ENCODE data around the gene YEATS4.

Gene YEATS4

DNA sequence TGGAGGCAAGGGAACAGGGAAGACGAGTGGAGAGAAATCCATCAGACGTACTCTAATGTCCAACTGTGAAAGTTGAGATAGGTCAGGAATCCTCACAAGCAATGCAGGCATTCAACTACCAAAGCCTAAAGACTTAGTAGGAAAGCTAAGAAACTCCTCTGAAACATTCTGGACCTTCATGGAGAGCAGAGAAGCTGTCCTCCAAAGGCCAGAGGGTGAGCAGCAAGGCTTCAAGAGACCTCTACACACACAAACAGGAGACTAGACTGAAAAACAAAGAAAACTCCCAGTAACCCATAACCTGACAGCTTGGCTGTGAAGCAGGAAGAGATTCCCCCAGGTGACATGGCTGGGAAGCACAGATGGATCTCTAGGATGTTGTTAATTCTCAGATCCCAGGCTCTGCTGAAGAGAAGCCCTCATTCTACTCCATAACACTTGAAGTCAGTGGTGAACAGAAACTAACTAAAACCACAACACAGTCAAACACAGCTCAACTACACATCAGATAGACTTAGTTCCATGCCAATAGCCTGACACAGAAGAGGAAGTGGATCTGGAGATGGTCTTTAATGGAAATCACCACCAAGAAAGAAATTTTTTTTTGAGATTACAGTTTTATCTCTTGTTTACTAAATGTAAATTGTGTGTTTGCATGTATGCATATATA lies 34.6 kb upstream of the YEATS4 start:
- Mint-ChIP-seq H3K27ac (no peak overlapping the region), H3K27me3 (ENCODE audit: low read depth, poor library complexity) (peaks cover 8% of the 10 kb centered on the region), H3K4me1 (peaks cover 12% of the 10 kb centered on the region), H3K9me3 (peaks cover 17% of the 10 kb centered on the region), H3K36me3 (ENCODE audit: low read depth) (no peaks in the 10 kb centered on the region), H3K4me3 (no peak overlapping the region)
- no peak for DNase-seq
- no peak for TF ChIP-seq CTCF (IDR thresholded peaks at IDR 0.05)

DNA sequence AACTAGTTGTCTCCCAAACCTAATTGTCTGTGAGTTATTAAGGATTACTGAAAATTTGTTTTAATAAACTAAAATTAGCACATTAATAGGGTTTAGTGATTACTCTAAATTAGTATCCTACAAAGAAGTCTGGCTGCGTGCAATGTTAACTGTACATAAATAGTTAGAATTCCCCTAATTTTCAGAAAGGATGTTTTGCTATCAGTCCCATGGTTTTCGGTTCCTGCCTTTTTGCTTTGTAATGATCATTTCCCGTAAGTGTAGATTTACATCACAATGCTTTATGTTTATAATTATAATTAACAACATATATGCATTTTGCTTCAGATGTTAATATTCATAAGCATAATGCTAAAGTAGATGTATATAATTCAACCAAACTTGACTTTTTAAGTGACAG lies 31.1 kb upstream of the YEATS4 start:
- no peak for DNase-seq
- peaks cover 45% of the 10 kb centered on the region for H3K4me1 Mint-ChIP-seq
- H3K36me3 Mint-ChIP-seq (ENCODE audit: low read depth) = no peaks in the 10 kb centered on the region
- no peak overlapping the region for H3K4me3 Mint-ChIP-seq
- peaks cover 13% of the 10 kb centered on the region for H3K27me3 Mint-ChIP-seq (ENCODE audit: low read depth, poor library complexity)
- H3K27ac Mint-ChIP-seq = no peak overlapping the region
- no peaks in the 10 kb centered on the region for H3K9me3 Mint-ChIP-seq
- no peak for TF ChIP-seq CTCF (IDR thresholded peaks at IDR 0.05)

DNA sequence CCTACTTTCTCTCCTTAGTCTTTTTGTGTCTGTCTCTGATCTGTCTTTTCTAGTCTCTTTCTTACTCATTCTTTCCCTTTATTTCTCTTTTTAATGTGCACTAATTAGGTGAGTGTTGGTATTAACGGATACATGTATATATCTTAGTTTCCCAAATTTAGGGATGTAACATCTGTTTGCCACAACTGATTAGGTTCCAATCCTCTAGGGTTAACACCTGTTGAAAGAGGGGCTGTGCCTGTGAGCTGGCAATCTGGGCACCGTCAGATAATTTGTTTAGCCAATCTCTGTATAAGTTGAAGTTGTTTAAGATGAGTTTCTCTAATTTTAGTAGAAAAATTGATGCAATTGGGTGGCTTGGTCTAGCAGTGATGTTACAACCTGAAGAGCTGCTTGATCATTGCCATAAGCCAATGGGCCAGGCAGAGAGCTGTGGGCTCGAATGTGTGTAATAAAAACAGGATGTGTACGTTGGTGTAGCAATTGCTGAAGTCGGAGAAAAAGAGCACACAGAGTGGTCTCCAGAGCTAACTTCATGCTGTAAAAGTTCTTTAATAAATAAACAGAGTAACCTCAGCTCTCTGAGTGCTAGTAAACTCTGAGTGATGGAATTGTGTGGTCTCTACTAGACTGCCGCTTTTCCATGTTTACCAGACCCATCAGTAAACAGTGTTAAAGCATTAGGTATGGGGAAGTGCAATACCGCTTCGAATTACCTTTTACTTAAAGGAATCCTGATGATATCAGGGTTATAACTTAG lies 29.7 kb upstream of the YEATS4 start:
- no peak for DNase-seq
- no peaks in the 10 kb centered on the region for H3K9me3 Mint-ChIP-seq
- H3K4me3 Mint-ChIP-seq = no peak overlapping the region
- no peaks in the 10 kb centered on the region for H3K36me3 Mint-ChIP-seq (ENCODE audit: low read depth)
- peaks cover 45% of the 10 kb centered on the region for H3K4me1 Mint-ChIP-seq
- no peak overlapping the region for H3K27ac Mint-ChIP-seq
- peaks cover 10% of the 10 kb centered on the region for H3K27me3 Mint-ChIP-seq (ENCODE audit: low read depth, poor library complexity)
- no peak for TF ChIP-seq CTCF (IDR thresholded peaks at IDR 0.05)

DNA sequence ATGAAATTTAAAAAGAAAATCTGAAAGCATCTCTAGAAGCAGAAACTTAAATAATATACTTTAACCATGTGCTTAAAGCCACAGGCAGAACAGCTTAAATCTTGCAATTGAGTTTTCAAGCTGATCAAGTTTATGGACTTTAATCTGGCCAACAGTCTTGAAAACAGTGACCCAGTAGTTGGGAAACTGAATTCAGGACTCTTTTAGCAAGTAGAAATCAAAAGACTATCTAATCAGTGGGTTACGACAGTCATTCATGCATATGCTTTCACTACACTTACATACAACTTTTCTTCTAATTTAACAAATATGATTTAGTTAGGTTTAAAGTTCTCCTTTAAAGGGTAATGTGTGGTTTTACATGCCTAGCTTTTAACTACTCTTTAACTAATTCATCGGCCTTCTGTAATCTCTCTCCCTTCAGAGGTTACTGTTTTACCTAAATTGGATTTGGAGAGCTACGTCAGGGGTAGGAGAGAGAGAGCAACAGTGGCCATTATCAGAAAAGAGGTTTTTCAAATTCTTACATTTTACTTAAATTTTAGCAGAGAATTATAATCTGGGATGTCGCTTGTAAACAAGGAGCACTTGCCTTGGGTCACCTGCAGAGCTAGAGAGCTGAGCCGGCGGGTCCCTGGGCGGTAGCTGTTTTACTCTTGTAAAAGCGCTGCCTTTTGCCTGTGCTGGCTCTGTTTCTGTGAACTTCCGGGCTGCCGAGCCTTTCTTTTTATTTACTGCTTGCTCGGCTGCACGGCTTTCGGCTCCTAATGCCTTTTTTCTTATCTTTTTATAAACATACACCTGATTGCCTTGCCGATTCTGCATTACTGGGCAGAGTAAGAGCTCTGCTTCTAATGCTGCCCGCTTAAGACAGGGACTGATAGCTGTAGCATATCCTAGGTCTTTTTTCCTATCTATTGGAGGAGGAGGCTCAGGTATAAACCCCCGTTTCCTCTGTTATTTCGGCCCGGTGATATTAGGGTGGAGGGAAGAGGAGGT lies 28.8 kb upstream of the YEATS4 start:
- Mint-ChIP-seq H3K9me3 (no peaks in the 10 kb centered on the region), H3K4me3 (peak overlapping the region; percentile 80), H3K27ac (no peak overlapping the region), H3K4me1 (peaks cover 45% of the 10 kb centered on the region), H3K27me3 (ENCODE audit: low read depth, poor library complexity) (peaks cover 10% of the 10 kb centered on the region), H3K36me3 (ENCODE audit: low read depth) (no peaks in the 10 kb centered on the region)
- TF ChIP-seq CTCF (IDR thresholded peaks at IDR 0.05) = no peak
- peak; percentile 29 for DNase-seq

DNA sequence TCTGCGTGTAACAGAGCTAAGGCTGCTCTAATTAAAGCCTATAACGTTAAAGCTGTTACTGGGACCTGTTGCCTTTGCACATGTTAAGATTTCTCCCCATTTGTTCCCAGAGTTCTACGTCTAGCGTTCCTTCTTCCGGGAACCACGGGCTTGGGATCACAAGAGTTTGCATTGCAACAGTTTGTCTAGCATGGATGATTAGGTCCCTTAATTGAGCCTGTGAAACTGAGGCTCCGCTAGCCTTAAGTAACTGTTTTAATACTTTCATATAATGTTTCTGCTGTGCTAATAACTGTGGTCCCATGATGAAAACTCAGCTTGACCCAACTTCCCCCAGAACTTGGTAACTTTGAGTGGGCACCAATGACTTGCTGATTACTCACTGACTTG lies 28.0 kb upstream of the YEATS4 start:
- TF ChIP-seq CTCF (IDR thresholded peaks at IDR 0.05) = no peak
- no peaks in the 10 kb centered on the region for H3K36me3 Mint-ChIP-seq (ENCODE audit: low read depth)
- H3K4me1 Mint-ChIP-seq = peaks cover 45% of the 10 kb centered on the region
- no peaks in the 10 kb centered on the region for H3K9me3 Mint-ChIP-seq
- H3K27ac Mint-ChIP-seq = no peak overlapping the region
- DNase-seq = no peak
- peaks cover 10% of the 10 kb centered on the region for H3K27me3 Mint-ChIP-seq (ENCODE audit: low read depth, poor library complexity)
- peak overlapping the region; percentile 80 for H3K4me3 Mint-ChIP-seq
